Lung (tissue), 12 donors: Measurements from ENCODE around the gene ARHGEF1. TPM values are rescaled to one million over a fixed set of nuclear protein-coding genes. Genes with fewer than 3 reads are reported as not detected.

Experiments used
- ATAC-seq: fragments of 200-7000 bp; cut with Tn5 transposase; one replicate; pipeline ENCODE4 v1.9.1; 2020; ENCODE audit warnings: moderate number of reproducible peaks; ENCODE audit not compliant: insufficient read depth, low FRiP score
- DNase-seq, 3 donors: peaks; one replicate each; pipeline ENCODE4 v3.0.0-alpha.2; 2013 to 2017
- H3K27ac ChIP-seq, 2 donors: one replicate each; pipeline ENCODE4 v1.5.1; 2013; ENCODE audit warnings: mild to moderate bottlenecking in 2 of 2, moderate library complexity in 2 of 2, control low read depth in 1 of 2, inconsistent platforms in 1 of 2, low read depth in 1 of 2, low read length in 1 of 2
- H3K27me3 ChIP-seq, 3 donors: one replicate each; pipeline ENCODE4 v1.5.1; 2013; ENCODE audit warnings: low read length in 2 of 3; ENCODE audit not compliant: control insufficient read depth in 3 of 3, insufficient read depth in 3 of 3
- H3K36me3 ChIP-seq, 4 donors: one replicate each; pipeline ENCODE4 v1.5.1; 2013; ENCODE audit warnings: low read length in 4 of 4, mild to moderate bottlenecking in 1 of 4, moderate library complexity in 1 of 4; ENCODE audit not compliant: control insufficient read depth in 4 of 4, insufficient read depth in 4 of 4
- H3K4me1 ChIP-seq, 5 donors: one replicate each; pipeline ENCODE4 v1.5.1; 2013; ENCODE audit warnings: low read length in 5 of 5, mild to moderate bottlenecking in 2 of 5, moderate library complexity in 1 of 5; ENCODE audit not compliant: control insufficient read depth in 5 of 5, insufficient read depth in 5 of 5
- H3K4me3 ChIP-seq: one replicate; pipeline ENCODE4 v1.5.1; 2013; ENCODE audit warnings: mild to moderate bottlenecking, control low read depth, moderate library complexity
- H3K9ac ChIP-seq, 2 donors: one replicate each; pipeline ENCODE4 v1.5.1; 2013; ENCODE audit warnings: low read length in 2 of 2, control low read depth in 1 of 2; ENCODE audit not compliant: insufficient read depth in 1 of 2
- H3K9me3 ChIP-seq, 4 donors: one replicate each; pipeline ENCODE4 v1.5.1; 2013; ENCODE audit warnings: low read length in 3 of 4, mild to moderate bottlenecking in 1 of 4, moderate library complexity in 1 of 4; ENCODE audit not compliant: control insufficient read depth in 4 of 4, insufficient read depth in 3 of 4
- CTCF ChIP-seq: IDR thresholded peaks from 2 replicates; pipeline ENCODE4 v1.5.1; 2012; ENCODE audit warnings: mild to moderate bottlenecking; ENCODE audit errors: control extremely low read depth, extremely low read depth
- WGBS, 2 donors: extraction: QIAGEN DNeasy Blood & Tissue Kit; methylation state at CpG; one replicate each; pipeline ENCODE4 v1.1.7; 2013; 5-methylcytosine and 5-hydroxymethylcytosine counted together
- polyA plus RNA-seq, 2 donors: library from polyadenylated mRNA; stranded (reverse); fragments of 200-250 nt; gene quantifications; one replicate each; pipeline ENCODE4 v1.2.1, GENCODE V29; 2013
- total RNA-seq, 2 donors: library from RNA; depleted of rRNA in 1 of 2; stranded (reverse); fragments of >200 nt in 1 of 2; gene quantifications; one replicate each; pipeline ENCODE4 v1.2.1, GENCODE V29; 2014 to 2021
- donor health status: control.
- donor health status: control.
- donor health status: Bipolar disorder and iron deficiency.
- donor health status: healthy.
- donor health status: DM: yes; HTN: yes; CAD: no.

Gene ARHGEF1
- total and polyA plus RNA-seq, 4 donors = 55.4 to 231 (median 176) TPM

DNA sequence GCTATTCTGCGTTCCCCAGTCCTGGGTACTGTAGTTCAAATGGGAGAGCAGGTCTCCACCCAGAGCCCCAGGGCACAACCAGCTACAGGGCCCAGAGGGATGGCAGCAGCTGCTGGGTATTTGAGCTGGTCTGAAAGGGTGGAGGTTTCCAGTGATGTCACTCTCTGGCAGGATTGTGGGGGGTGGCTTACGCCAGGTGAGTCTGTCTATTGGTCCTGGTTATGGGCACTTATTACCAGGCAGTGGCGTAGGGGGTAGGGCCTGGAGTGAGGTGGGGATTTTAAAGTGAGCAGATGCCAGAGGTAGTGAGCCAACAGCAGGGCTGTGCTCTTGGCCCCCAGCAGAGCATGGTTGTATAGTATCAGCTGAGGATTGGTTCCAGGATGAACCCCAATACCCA, 16.7 kb upstream of the ARHGEF1 start:
- peaks cover 31 to 60% (median 36%) of the 10 kb centered on the region in 4 donors for H3K36me3 ChIP-seq

GRCh38 chr19:41868120-41868988, 14.6 kb upstream of the ARHGEF1 start:
- DNase-seq = peak in 2 of 3 donors; percentile 37 to 54
- Histone ChIP-seq H3K9me3 (no peaks in the 10 kb centered on the region), H3K9ac (no peak overlapping the region), H3K27ac (no peak overlapping the region), H3K4me3 (no peak overlapping the region), H3K4me1 (peaks cover 0 to 6% (median 0%) of the 10 kb centered on the region in 5 donors), H3K27me3 (no peaks in the 10 kb centered on the region), H3K36me3 (peaks cover 14 to 53% (median 27%) of the 10 kb centered on the region in 4 donors)
- WGBS, 2 donors = 70 to 74% methylated on average over 10 of the region's 10 CpGs
- ATAC-seq = peak; percentile 13
- no peak for TF ChIP-seq CTCF

More for the DNA sequence above, 16.7 kb upstream of the ARHGEF1 start:
- H3K4me1 ChIP-seq = peaks cover 3 to 15% (median 7%) of the 10 kb centered on the region in 5 donors
- ATAC-seq (no peak), DNase-seq (no peak)
- no peak overlapping the region for H3K4me3 ChIP-seq
- H3K9ac ChIP-seq = no peak overlapping the region
- WGBS, 2 donors = 89 to 94% methylated on average over 3 of the region's 3 CpGs
- H3K27me3 ChIP-seq = no peaks in the 10 kb centered on the region
- no peaks in the 10 kb centered on the region for H3K9me3 ChIP-seq
- H3K27ac ChIP-seq = no peak overlapping the region
- TF ChIP-seq CTCF = no peak

- TF ChIP-seq CTCF = no peak
- ATAC-seq (no peak), DNase-seq (no peak)
- no peak overlapping the region for H3K9ac ChIP-seq
- H3K9me3 ChIP-seq = no peaks in the 10 kb centered on the region
- H3K27ac ChIP-seq = no peak overlapping the region
- peaks cover 0 to 4% (median 0%) of the 10 kb centered on the region in 5 donors for H3K4me1 ChIP-seq
- H3K36me3 ChIP-seq = peaks cover 14 to 49% (median 26%) of the 10 kb centered on the region in 4 donors
- no peaks in the 10 kb centered on the region for H3K27me3 ChIP-seq
- 78 to 84% methylated on average over 12 of the region's 12 CpGs for WGBS, 2 donors
- H3K4me3 ChIP-seq = no peak overlapping the region
Observed at GRCh38 chr19:41868989-41869300, 14.0 kb upstream of the ARHGEF1 start.
